Measurements from ENCODE around the gene KIF26B.
"Not testable (repeated sequence)": the region's sequence is repeated elsewhere in the genome, so short reads cannot be mapped to it uniquely, and the experiment has no call there.

Gene KIF26B

DNA sequence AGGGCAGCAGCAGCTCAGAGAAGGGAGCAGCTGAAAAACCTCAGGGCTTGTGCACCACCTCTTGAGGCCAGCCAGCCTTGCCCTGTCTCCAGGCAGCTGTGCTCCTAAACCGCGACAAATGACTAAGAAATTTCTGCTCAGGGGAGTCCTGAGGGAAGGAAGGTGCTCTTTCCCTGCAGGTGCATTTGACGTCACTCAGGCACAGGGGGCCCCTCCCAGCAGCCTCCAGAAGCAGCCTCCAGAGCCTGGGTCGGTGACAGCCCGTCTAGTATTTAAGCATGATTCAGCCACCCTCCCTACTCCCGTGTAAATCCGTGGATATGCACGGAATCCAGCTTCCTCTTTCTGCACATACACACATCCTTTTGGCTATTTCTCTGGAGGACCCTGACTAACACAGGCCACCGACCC is 560.5 kb downstream of the KIF26B start:
- no peak for DNase-seq (ENCODE audit: low read depth in 4 of 4, low spot score in 1 of 4)

DNA sequence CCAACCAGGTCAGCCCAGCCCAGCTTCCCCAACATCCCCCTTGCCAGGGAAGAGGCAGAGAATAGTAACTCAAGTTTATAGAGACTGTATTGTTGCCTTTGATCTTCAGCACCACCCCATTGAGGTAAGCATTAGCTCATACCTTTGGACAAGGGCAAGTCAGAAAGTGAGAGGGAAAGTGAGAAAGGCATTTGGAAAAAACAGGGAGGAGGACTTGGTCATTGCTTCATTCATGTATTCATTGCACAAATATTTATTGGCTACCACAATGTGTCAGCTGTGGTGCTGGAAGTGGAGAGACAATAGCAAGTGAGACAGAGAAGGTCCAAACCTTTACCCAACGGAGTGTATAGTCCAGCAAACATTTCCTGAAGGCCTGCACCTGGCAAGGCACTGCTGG is 561.2 kb downstream of the KIF26B start:
- no peak for DNase-seq (ENCODE audit: low read depth in 4 of 4, low spot score in 1 of 4)

DNA sequence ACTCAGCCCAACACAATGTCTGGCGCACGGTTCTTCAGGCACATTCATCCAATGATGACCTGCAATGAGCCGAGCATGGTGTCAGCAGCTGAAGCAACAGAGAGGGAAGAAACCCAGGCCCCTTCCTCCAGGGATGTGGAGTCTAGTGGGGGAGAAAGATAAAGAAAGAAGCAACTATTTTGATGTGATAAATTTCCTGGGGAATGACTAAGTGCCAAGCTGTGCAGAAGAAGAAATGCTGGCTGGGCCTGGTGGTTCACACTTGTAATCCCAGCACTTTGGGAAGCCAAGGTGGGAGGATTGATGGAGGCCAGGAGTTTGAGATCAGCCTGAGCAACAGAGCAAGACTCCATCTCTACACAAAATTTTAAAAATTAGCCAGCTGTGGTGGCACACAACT is 561.8 kb downstream of the KIF26B start:
- DNase-seq (ENCODE audit: low read depth in 4 of 4, low spot score in 1 of 4): no peak

DNA sequence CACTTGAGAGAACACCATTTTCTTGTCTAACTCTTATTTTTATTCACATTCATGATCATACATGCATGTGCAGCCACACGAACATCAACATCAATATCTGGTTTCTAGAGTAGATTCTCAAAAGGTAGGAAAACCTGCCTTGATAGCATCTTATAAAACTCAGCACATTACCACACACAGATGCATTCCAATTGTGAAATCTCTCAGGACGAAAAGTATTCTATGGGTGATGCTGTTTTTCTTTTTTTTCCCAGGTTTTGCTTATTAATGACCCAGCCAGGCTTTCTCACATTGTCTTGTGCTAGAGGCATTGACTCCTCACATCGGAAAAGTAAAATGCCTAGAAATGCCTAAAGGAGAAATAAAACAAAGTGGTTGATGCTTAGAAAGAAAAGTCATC is 562.8 kb downstream of the KIF26B start:
- no peak for DNase-seq (ENCODE audit: low read depth in 4 of 4, low spot score in 1 of 4)

DNA sequence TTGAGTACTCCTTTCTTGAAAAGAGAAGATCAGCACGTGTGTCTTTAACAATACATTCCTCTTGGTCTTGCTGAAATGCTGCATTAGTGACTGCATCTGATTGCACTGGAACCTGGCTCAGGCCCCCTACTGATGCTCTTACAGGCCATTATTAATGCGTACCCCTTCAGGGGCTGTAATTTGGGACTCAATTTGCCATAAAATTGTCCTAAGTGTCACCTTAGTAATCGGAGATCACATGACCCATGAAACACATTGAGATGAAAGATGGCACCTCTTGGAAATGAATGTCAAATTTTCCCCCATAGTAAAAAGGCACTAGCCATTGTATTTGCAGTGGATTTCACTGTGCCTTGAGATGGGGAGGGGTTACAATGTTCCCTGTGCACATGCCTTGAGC is 563.3 kb downstream of the KIF26B start:
- no peak for DNase-seq (ENCODE audit: low read depth in 4 of 4, low spot score in 1 of 4)

DNA sequence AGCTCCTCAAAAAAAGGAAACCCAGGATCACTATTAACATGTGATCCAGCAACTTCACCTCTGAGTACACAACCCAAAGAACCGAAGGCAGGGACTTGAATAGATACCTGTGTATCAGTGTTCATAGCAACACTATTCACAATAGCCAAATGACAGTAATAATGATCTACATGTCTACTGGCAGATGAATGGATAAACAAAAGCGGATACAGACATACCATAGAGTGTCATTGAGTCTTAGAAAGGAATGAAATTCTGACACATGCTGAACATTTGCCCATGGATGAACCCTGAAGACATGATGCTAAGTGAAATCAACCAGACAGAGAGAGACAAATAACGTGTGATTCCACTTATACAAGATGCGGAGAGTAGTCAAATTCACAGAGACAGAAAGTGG is 564.2 kb downstream of the KIF26B start:
- no peak for DNase-seq (ENCODE audit: low read depth in 4 of 4, low spot score in 1 of 4)

DNA sequence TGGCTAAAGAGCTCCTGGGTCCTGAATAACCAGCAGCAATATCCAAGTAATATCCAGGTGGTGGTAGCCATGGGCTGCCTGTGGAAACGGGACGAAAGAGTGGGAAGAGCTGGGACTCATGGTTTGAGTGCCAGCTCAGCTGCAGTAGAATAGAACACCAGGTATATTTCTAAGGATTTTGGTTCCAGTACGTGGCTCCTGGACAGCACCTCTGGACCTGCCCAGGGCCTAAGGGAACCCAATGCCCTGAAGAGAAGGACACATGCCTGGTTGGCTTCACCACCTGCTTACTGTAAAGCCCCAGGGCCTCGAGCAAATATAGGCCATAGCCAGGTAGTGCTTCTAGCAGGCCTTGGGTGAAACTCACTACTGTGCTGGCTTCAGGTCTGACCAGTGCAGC is 566.7 kb downstream of the KIF26B start:
- DNase-seq (ENCODE audit: low read depth in 4 of 4, low spot score in 1 of 4): no peak

DNA sequence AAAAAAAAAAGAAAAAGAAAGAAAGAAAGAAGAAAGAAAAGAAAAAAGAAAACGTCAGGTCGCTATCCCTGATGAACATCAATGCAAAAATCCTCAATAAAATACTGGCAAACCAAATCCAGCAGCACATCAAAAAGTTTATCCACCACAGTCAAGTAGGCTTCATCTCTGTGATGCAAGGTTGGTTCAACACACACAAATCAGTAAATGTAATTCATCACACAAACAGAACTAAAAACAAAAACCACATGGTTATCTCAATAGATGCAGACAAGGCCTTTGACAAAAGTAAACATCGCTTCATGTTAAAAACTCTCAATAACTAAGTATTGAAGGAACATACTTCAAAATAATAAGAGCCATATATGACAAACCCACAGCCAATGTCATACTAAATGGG is 573.2 kb downstream of the KIF26B start:
- DNase-seq (ENCODE audit: low read depth in 4 of 4, low spot score in 1 of 4): not testable (repeated sequence)

DNA sequence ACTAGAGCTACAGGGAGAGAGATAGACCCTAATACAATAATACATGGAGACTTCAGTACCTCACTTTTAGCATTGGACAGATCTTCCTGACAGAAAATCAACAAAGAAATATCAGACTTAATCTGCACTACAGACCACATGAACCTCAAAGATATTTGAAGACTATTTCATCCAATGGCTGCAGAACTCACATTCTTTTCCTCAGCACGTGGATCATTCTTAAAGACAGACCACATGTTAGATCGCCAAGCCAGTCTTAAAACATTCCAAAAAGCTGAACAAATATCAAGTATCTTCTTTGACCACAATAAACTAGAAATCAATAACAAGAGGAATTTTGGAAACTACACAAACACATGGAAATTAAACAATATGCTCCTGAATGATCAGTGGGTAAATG is 576.0 kb downstream of the KIF26B start:
- DNase-seq (ENCODE audit: low read depth in 4 of 4, low spot score in 1 of 4): no peak

DNA sequence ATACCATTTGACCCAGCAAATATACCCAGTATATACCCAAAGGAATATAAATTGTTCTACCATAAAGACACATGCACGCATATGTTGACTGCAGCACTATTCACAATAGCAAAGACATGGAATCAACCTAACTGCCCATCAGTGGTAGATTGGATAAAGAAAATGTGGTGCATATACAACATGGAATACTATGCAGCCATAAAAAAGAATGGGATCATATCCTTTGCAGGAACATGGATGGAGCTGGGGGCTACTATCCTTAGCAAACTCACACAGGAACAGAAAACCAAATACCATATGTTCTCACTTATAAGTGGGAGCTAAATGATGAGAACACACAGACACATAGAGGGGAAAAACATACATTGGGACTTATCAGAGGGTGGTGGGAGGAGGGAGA is 585.6 kb downstream of the KIF26B start:
- DNase-seq (ENCODE audit: low read depth in 4 of 4, low spot score in 1 of 4): not testable (repeated sequence)

DNA sequence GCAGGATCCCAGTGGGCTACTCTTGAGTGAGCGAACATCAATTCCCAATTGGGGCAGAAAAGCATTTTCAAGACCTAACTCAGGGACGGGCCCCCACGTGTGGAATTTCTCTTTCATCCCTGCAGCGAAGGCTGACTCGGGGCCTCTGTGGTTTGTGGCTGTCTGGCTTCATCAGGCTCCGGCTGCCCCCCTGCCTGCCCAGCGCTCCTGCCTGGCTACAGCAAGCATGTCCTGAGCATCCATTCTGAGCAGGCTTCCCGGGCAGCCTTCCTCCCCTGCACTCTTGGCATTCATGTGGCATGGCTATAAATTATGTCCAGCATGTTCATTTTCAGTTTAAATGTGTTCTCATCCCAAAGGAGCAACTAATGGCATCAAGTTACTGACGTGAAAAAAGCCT is 588.1 kb downstream of the KIF26B start:
- no peak for DNase-seq (ENCODE audit: low read depth in 4 of 4, low spot score in 1 of 4)

DNA sequence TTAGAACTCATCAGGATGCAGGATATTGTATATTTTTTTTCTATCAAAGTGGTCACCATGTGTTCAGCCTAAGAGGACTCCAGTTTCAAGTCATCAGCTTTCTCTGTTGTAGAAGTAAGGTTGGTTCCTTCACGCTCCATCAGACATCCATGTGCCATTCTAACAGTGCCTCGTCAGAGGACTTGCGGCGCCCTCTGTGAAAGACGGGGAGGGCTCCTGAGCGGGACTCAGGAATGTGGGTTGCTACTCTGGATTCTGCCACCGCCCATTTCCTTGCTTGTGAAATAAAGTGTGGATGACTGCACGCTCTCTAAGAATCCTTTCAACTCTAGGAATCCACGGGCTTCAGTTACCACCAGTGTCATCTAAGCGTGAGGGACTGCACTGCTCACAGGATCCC is 593.5 kb downstream of the KIF26B start:
- DNase-seq (ENCODE audit: low read depth in 4 of 4, low spot score in 1 of 4): no peak

DNA sequence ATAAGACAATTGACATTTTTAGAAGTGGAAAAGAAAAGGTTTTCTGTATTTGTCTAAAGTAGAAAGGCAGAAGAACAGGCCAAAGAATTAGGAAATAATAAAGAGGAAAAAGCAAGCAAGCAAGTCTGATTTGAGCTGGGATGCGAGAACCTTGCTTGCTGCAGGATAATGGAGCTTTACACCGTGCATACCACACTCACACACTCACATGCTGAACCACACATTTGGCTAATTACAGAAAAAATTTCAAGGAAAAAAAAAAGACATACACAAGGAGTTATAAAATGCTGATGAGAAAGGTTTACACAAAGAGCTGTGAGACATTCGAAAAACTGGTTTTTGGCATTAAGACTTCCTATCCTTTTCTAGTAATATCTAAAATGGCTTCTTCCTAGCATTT is 593.9 kb downstream of the KIF26B start:
- no peak for DNase-seq (ENCODE audit: low read depth in 4 of 4, low spot score in 1 of 4)

DNA sequence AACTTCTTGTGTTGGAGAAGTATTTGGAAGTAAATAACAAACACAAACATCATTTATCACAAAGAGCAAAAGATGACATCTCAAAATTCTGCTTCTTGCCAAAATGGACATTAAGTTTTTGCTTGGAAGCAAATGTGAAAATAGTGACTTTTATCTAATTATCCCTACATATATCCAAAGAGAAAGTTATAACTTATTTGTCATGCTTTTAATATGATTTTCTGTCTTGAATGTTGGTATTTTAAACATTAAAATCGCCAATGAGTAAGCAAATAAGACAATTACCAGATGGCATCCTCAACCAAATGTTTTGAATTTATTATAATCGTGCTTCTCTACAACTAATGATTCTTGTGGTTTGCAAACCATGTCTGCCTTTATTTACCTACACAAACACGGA is 594.3 kb downstream of the KIF26B start:
- DNase-seq (ENCODE audit: low read depth in 4 of 4, low spot score in 1 of 4): no peak

DNA sequence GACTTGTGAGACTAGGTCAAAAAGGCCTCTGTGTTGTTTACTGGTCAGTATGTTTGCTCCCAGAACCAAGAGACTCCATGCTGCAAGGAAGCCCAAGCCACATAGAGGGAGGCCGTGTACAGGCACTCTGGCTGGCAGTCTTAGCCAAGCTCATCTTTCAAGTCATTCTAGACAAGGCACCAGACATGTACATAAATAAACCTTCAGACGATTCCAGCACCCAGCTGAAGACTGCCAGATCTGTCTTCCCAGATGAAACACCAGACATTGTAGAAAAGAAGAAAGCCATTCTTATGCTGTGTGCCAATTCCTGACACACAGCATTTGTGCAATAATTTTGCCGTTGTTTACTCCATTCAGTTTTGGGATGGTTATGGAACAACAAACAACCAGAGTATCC is 595.5 kb downstream of the KIF26B start:
- DNase-seq (ENCODE audit: low read depth in 4 of 4, low spot score in 1 of 4): no peak

DNA sequence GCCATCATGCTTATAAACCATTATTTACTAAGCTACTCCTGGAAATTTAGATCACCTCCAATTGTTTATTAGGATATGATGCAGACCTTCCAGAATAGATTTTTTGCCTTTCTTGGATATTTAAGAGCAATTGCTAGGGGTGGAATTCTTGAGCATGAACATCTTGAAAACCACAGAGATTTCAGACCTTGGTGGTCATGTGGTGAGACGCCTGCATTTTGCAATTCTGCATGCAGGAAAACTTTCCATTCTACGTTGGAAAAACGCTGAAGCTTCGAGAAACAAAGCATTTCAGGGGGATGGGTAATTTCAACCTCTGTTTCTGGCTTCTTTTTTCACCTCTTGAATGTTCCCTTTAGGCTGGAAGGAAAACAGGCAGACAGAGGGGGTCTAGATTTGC is 596.3 kb downstream of the KIF26B start:
- DNase-seq (ENCODE audit: low read depth in 4 of 4, low spot score in 1 of 4): no peak

DNA sequence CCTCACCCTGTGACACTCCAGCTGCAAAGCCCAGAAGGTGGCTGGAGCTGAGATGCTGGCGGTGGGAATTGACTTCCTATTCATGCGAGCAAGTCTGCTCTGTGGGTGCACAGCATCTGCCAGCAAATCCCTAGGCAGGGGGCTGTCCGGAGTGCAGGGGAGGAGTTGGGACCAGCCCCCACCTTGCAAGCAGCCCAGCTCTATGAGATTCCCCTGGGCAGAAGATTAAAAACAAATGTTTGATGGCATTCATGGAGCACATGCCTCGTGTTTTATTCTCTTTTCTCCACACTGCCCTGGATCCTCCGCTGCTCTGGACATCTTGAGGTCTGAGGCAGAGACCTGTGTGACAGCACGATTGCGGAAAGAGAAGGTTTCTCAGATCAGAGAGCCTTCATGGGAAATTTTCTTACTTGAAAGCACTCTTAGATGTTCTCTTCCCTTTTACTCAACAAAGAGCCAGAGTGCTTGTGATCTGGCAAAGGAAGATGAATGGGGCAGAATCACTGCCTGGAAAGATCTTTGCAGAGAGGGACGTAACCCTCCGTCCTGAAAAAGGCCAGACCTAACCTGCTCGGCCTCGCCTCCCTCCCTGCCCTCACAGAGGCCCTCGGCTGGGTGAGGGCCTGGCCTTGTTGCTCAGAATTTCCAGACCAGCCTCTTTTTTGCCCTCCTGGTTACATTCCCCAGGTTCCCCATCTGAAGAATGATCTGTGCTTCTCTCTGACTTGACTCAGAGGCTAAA is 597.1 kb downstream of the KIF26B start:
- DNase-seq (ENCODE audit: low read depth in 4 of 4, low spot score in 1 of 4): no peak

DNA sequence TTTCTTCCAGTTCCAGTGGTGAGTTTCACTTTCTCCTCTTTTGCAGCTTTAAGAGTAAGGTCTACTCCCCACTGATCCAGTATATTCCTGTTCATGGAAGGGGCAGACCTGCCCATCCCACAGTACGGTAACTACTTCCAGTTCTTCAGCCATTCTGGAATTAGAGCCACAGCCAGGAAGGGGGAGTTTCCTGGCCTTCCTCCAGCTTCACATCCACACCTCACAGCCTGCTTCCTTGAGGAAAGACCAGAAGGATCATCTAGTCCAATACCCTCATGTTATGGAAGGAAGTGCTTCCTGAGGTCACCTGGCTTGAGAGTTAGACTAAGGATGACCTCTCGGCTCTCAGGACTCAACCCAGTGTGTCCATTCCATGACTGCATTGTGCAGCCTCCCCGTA is 597.8 kb downstream of the KIF26B start:
- no peak for DNase-seq (ENCODE audit: low read depth in 4 of 4, low spot score in 1 of 4)

DNA sequence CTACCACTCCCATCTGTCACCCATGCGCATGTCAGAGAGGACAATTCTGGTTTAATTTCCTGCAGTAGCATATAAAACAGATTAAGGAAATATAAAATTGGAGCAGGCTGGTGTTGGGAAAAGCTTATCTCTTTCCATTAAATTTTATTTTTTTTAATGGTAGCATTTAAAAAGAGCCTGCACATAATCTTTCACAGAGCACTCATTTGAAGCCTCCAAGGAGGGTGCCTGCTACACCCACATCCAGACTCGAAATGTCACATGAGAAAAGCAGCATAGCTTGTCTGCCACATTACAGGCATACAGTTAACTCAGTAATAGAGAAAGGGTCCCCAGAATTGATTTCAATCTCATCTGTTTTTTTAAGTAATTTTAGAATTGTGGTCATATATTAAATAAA is 599.0 kb downstream of the KIF26B start:
- no peak for DNase-seq (ENCODE audit: low read depth in 4 of 4, low spot score in 1 of 4)

DNA sequence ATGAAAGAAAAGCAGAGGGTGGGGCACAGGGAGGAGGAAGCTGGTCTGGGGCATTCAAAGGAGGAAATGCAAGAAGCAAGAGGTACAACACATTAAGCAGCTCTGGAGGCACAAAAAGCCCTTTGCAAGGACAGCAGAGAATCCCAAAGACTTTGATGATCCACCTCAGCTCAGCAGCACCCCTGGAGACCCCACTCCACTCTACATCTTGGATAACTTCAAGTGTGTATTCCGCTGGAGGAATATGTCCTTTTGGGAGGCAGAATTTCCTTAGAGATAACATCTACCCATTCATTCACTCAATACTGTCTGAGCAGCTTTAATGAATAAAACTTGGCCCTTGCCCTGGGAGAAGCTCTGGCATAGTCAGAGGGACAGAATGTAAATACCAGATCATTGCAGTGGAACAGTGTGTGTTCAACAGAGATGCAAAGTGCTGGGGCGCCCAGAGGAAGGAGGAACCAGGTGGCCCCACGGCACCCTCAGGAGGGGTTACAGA is 599.7 kb downstream of the KIF26B start:
- no peak for DNase-seq (ENCODE audit: low read depth in 4 of 4, low spot score in 1 of 4)

Data from stimulated activated CD4-positive, alpha-beta T cell treated with anti-CD3 and anti-CD28 coated beads, Interleukin-1b, Interleukin-23, amount 100 ng/mL, for 24 hours (primary cell).